ENCODE measurements around the gene RASD2.
A peak's percentile ranks its signal among the peaks of the same experiment; 100 is the strongest.

Gene RASD2

GRCh38 chr22:35596821-35597220 is 56.2 kb downstream of the RASD2 start:
- DNase-seq (ENCODE audit: extremely low read depth, low read depth) = no peak
- TF ChIP-seq, protein P1, sequence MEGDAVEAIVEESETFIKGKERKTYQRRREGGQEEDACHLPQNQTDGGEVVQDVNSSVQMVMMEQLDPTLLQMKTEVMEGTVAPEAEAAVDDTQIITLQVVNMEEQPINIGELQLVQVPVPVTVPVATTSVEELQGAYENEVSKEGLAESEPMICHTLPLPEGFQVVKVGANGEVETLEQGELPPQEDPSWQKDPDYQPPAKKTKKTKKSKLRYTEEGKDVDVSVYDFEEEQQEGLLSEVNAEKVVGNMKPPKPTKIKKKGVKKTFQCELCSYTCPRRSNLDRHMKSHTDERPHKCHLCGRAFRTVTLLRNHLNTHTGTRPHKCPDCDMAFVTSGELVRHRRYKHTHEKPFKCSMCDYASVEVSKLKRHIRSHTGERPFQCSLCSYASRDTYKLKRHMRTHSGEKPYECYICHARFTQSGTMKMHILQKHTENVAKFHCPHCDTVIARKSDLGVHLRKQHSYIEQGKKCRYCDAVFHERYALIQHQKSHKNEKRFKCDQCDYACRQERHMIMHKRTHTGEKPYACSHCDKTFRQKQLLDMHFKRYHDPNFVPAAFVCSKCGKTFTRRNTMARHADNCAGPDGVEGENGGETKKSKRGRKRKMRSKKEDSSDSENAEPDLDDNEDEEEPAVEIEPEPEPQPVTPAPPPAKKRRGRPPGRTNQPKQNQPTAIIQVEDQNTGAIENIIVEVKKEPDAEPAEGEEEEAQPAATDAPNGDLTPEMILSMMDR (IDR thresholded peaks at IDR 0.05; ENCODE audit: low read depth, low read length) = no peak

DNA sequence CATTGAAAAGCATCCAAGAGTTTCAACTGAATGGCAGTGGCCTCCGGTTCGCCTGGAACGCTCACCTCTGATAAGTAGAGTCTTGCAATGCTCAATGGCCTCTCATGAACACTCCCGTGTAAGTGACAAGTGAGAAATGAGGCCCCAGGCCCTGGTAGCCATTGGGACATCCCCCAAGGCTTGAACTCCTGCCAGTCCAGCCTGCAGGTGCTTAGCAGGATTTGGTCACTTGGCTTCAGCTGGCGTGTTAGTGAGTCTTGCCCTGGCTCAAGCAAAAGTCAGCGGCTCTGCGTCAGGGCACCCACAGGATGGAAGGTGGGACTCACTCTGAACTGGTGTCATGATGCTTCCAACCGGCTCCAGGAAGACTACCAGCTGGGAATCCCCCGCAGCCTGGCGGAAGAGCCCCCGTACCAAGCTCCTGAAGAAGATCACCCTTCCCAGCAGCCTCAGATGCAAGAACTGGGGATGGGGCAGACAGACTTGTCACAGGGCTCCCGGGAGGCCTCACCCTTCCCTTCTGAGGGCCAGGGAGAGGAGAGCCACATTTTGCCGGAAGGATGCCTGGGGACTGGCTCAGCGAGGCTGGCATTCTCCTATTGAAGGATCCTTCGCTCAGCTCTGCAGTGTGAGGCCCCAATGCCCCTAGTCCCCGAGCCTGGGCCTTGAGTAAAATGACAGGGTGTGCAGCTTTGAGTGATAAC is 57.2 kb downstream of the RASD2 start:
- TF ChIP-seq, protein P1 (IDR thresholded peaks at IDR 0.05; ENCODE audit: low read depth, low read length) = no peak
- DNase-seq (ENCODE audit: extremely low read depth, low read depth) = no peak

- TF ChIP-seq, protein P1 (IDR thresholded peaks at IDR 0.05; ENCODE audit: low read depth, low read length) = no peak
- DNase-seq (ENCODE audit: extremely low read depth, low read depth) = no peak
Measured at GRCh38 chr22:35598396-35598710, 57.7 kb downstream of the RASD2 start.

GRCh38 chr22:35599364-35599763 is 58.7 kb downstream of the RASD2 start:
- TF ChIP-seq, protein P1 (IDR thresholded peaks at IDR 0.05; ENCODE audit: low read depth, low read length) = no peak
- no peak for DNase-seq (ENCODE audit: extremely low read depth, low read depth)

GRCh38 chr22:35600476-35600875 is 59.8 kb downstream of the RASD2 start:
- DNase-seq (ENCODE audit: extremely low read depth, low read depth) = no peak
- TF ChIP-seq, protein P1 (IDR thresholded peaks at IDR 0.05; ENCODE audit: low read depth, low read length) = no peak

GRCh38 chr22:35601013-35601580 is 60.5 kb downstream of the RASD2 start:
- TF ChIP-seq, protein P1 (IDR thresholded peaks at IDR 0.05; ENCODE audit: low read depth, low read length) = no peak

GRCh38 chr22:35601743-35602615 is 61.3 kb downstream of the RASD2 start:
- TF ChIP-seq, protein P1 (IDR thresholded peaks at IDR 0.05; ENCODE audit: low read depth, low read length) = no peak
- peak; percentile 52 for DNase-seq (ENCODE audit: extremely low read depth, low read depth)

More at GRCh38 chr22:35601013-35601580, 60.5 kb downstream of the RASD2 start:
- DNase-seq (ENCODE audit: extremely low read depth, low read depth) = no peak

Measured in AG09319 (cell line).